Neural progenitor cell (in vitro differentiated cells): Measurements from ENCODE around the gene HHEX. TPM values are rescaled to one million over a fixed set of nuclear protein-coding genes. Genes with fewer than 3 reads are reported as not detected.

Experiments
- DNase-seq: peaks from one replicate; pipeline ENCODE4 v3.0.0-alpha.2; 2016; ENCODE audit warnings: low spot score
- H2AFZ ChIP-seq: fragments of 200-600 bp; sonication (generic); replicated peaks from 2 replicates; pipeline ENCODE4 v1.6.1; 2016; ENCODE audit warnings: antibody characterized with exemption
- H3F3A ChIP-seq: fragments of 200-600 bp; sonication (generic); 2 replicates; pipeline ENCODE4 v1.6.1; 2016; ENCODE audit warnings: antibody characterized with exemption, low read depth
- H3K27ac ChIP-seq: fragments of 200-600 bp; sonication (generic); 2 replicates; pipeline ENCODE4 v1.5.1; 2016; ENCODE audit warnings: mild to moderate bottlenecking
- H3K27me3 ChIP-seq: fragments of 200-600 bp; sonication (generic); 2 replicates; pipeline ENCODE4 v1.6.1; 2016; ENCODE audit warnings: mild to moderate bottlenecking, moderate library complexity
- H3K36me3 ChIP-seq: fragments of 200-600 bp; sonication (generic); 2 replicates; pipeline ENCODE4 v1.5.1; 2016
- H3K4me1 ChIP-seq: fragments of 200-600 bp; sonication (generic); 2 replicates; pipeline ENCODE4 v1.6.1; 2016; ENCODE audit warnings: mixed run types
- H3K4me2 ChIP-seq: fragments of 200-600 bp; sonication (generic); 2 replicates; pipeline ENCODE4 v1.6.1; 2016
- H3K4me3 ChIP-seq: fragments of 200-600 bp; sonication (generic); 2 replicates; pipeline ENCODE4 v1.5.1; 2016
- H3K79me2 ChIP-seq: fragments of 200-600 bp; sonication (generic); 2 replicates; pipeline ENCODE4 v1.6.1; 2016; ENCODE audit warnings: low read depth
- H3K9ac ChIP-seq: fragments of 200-600 bp; sonication (generic); 2 replicates; pipeline ENCODE4 v1.6.1; 2016
- H3K9me3 ChIP-seq: fragments of 200-600 bp; sonication (generic); 2 replicates; pipeline ENCODE4 v1.5.1; 2016; ENCODE audit warnings: low read depth
- H4K20me1 ChIP-seq: fragments of 200-600 bp; sonication (generic); 2 replicates; pipeline ENCODE4 v1.6.1; 2016; ENCODE audit warnings: low read depth
- H3K27ac Mint-ChIP-seq: 3 replicates; pipeline ENCODE4 v1.8.0; 2021; ENCODE audit warnings: mixed read lengths
- H3K27me3 Mint-ChIP-seq: 2 replicates; pipeline ENCODE4 v1.8.0; 2022; ENCODE audit warnings: low read depth, mild to moderate bottlenecking, inconsistent platforms, moderate library complexity, mixed read lengths; ENCODE audit not compliant: insufficient read depth
- H3K36me3 Mint-ChIP-seq: 3 replicates; pipeline ENCODE4 v1.8.0; 2021; ENCODE audit warnings: mixed read lengths
- H3K4me1 Mint-ChIP-seq: 3 replicates; pipeline ENCODE4 v1.8.0; 2021; ENCODE audit warnings: mixed read lengths
- H3K4me3 Mint-ChIP-seq: 3 replicates; pipeline ENCODE4 v1.8.0; 2021; ENCODE audit warnings: mild to moderate bottlenecking, moderate library complexity, mixed read lengths
- H3K9me3 Mint-ChIP-seq: 3 replicates; pipeline ENCODE4 v1.8.0; 2020; ENCODE audit warnings: mixed read lengths
- EZH2 ChIP-seq: fragments of 200-600 bp; sonication (generic); IDR thresholded peaks from 2 replicates; pipeline ENCODE4 v1.6.1; 2017; ENCODE audit warnings: antibody characterized with exemption, mild to moderate bottlenecking, moderate library complexity
- EZH2phosphoT487 ChIP-seq: fragments of 200-600 bp; sonication (generic); IDR thresholded peaks from 2 replicates; pipeline ENCODE4 v1.6.1; 2017; ENCODE audit warnings: antibody characterized with exemption
- total RNA-seq: library from RNA; depleted of rRNA; stranded (reverse); fragments of >200 nt; gene quantifications from 2 replicates; pipeline ENCODE4 v1.2.3, GENCODE V29; 2015; ENCODE audit warnings: low replicate concordance
- TF ChIP-seq, protein P1 (sequence below): fragments of 200-600 bp; sonication (generic); IDR thresholded peaks from 2 replicates; pipeline ENCODE4 v1.5.1; 2017; ENCODE audit warnings: antibody characterized with exemption, mild to moderate bottlenecking

The HHEX gene
- total RNA-seq, 1 donor from 2014 or later = not detected

DNA sequence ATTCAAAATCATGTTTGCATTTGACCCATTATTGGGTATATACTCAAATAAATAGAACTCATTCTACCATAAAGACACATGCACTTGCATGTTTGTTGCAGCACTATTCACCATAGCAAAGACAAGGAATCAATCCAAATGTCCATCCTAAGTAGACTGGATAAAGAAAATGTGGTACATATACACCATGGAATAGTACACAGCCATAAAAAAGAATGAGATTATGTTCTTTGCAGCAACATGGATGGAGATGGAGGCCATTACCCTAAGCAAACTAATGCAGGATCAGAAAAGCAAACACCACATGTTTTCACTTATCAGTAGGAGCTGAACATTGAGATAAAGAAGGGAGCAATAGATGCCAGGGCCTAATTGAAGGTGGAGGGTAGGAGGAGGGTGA is 12.0 kb upstream of the HHEX start:
- Mint-ChIP-seq H3K4me3 (no peak overlapping the region), H3K27me3 (peaks cover 3% of the 10 kb centered on the region), H3K36me3 (no peaks in the 10 kb centered on the region), H3K27ac (no peak overlapping the region), H3K4me1 (peaks cover 2% of the 10 kb centered on the region), H3K9me3 (peaks cover 19% of the 10 kb centered on the region)
- H3K9ac ChIP-seq = no peak overlapping the region
- no peaks in the 10 kb centered on the region for H3K36me3 ChIP-seq
- H4K20me1 ChIP-seq = no peaks in the 10 kb centered on the region
- no peak overlapping the region for H3K4me2 ChIP-seq
- no peaks in the 10 kb centered on the region for H3K27me3 ChIP-seq
- TF ChIP-seq, protein P1, sequence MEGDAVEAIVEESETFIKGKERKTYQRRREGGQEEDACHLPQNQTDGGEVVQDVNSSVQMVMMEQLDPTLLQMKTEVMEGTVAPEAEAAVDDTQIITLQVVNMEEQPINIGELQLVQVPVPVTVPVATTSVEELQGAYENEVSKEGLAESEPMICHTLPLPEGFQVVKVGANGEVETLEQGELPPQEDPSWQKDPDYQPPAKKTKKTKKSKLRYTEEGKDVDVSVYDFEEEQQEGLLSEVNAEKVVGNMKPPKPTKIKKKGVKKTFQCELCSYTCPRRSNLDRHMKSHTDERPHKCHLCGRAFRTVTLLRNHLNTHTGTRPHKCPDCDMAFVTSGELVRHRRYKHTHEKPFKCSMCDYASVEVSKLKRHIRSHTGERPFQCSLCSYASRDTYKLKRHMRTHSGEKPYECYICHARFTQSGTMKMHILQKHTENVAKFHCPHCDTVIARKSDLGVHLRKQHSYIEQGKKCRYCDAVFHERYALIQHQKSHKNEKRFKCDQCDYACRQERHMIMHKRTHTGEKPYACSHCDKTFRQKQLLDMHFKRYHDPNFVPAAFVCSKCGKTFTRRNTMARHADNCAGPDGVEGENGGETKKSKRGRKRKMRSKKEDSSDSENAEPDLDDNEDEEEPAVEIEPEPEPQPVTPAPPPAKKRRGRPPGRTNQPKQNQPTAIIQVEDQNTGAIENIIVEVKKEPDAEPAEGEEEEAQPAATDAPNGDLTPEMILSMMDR = no peak
- no peak for TF ChIP-seq EZH2
- no peak for TF ChIP-seq EZH2phosphoT487
- no peak for DNase-seq
- no peaks in the 10 kb centered on the region for H3K9me3 ChIP-seq
- H3K4me1 ChIP-seq = no peaks in the 10 kb centered on the region
- no peak overlapping the region for H3K4me3 ChIP-seq
- H3F3A ChIP-seq = no peaks in the 10 kb centered on the region
- H2AFZ ChIP-seq = no peak overlapping the region
- H3K27ac ChIP-seq = no peak overlapping the region
- H3K79me2 ChIP-seq = no peaks in the 10 kb centered on the region

DNA sequence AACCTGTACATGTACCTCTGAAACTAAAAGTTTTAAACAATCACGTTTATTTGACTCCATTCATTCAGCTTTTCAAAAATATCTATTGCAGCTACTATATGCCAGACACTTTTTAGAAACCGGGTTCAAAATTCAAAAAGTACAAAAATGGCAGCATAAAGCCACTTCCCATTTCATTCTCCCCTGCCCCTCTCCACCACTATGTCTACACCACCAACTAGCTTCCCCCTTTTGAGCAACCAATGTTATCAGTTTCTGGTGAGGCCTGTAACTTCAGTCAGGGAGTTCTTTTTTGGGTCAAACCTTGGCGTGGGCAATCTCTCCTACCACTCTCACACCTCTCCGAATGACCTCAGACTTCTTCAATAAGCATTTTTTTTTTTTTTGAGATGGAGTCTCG is 11.5 kb upstream of the HHEX start:
- Histone ChIP-seq H2AFZ (no peak overlapping the region), H3K4me3 (no peak overlapping the region), H3K9ac (no peak overlapping the region), H3K9me3 (no peaks in the 10 kb centered on the region), H3K27ac (no peak overlapping the region), H3F3A (no peaks in the 10 kb centered on the region), H3K36me3 (no peaks in the 10 kb centered on the region), H3K79me2 (no peaks in the 10 kb centered on the region), H3K27me3 (no peaks in the 10 kb centered on the region), H4K20me1 (no peaks in the 10 kb centered on the region), H3K4me2 (no peak overlapping the region), H3K4me1 (no peaks in the 10 kb centered on the region)
- peaks cover 2% of the 10 kb centered on the region for H3K4me1 Mint-ChIP-seq
- H3K27me3 Mint-ChIP-seq = peaks cover 3% of the 10 kb centered on the region
- no peak overlapping the region for H3K4me3 Mint-ChIP-seq
- no peaks in the 10 kb centered on the region for H3K36me3 Mint-ChIP-seq
- H3K9me3 Mint-ChIP-seq = peaks cover 19% of the 10 kb centered on the region
- no peak for DNase-seq
- TF ChIP-seq, protein P1 = no peak
- TF ChIP-seq EZH2 (no peak), EZH2phosphoT487 (no peak)
- no peak overlapping the region for H3K27ac Mint-ChIP-seq

DNA sequence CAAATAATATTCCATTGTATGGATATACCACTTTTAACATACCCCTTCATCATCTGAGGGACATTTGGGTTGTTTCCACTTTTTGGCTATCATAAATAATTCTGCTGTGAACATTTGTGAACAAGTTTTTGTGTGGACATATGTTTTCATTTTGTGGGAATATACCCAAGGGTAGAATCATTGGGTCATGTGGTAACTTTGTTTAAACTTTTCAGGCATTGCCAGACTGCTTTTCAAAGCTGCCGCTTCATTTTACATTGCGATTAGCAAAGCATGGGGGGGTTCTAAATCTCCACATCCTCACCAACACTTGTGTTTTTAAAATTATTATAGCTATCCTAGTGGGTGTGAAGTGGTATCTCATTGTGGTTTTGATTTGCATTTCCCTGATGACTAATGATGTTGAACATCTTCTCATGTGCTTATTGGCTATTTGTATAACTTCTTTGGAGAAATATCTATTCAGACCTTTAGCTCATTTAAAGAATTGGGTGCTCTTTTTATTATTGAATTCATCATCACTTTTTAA is 8.4 kb upstream of the HHEX start:
- no peak overlapping the region for H3K27ac Mint-ChIP-seq
- no peaks in the 10 kb centered on the region for H3F3A ChIP-seq
- H3K36me3 ChIP-seq = no peaks in the 10 kb centered on the region

More for the DNA sequence above, 8.4 kb upstream of the HHEX start:
- Mint-ChIP-seq H3K4me1 (no peaks in the 10 kb centered on the region), H3K4me3 (no peak overlapping the region), H3K27me3 (peaks cover 11% of the 10 kb centered on the region), H3K9me3 (peaks cover 24% of the 10 kb centered on the region), H3K36me3 (no peaks in the 10 kb centered on the region)
- TF ChIP-seq EZH2 (no peak), EZH2phosphoT487 (no peak)
- TF ChIP-seq, protein P1 = no peak
- H3K4me2 ChIP-seq = no peak overlapping the region
- H3K4me3 ChIP-seq = no peak overlapping the region
- H4K20me1 ChIP-seq = no peaks in the 10 kb centered on the region
- H2AFZ ChIP-seq = no peak overlapping the region
- H3K4me1 ChIP-seq = no peaks in the 10 kb centered on the region
- no peaks in the 10 kb centered on the region for H3K9me3 ChIP-seq
- H3K27me3 ChIP-seq = peaks cover 6% of the 10 kb centered on the region
- H3K79me2 ChIP-seq = no peaks in the 10 kb centered on the region
- no peak overlapping the region for H3K27ac ChIP-seq
- no peak for DNase-seq
- H3K9ac ChIP-seq = no peak overlapping the region
